Choroid plexus epithelial cell (primary cell): ENCODE data around the gene DUSP14.
A peak's percentile ranks its signal among the peaks of the same experiment; 100 is the strongest.
"Not testable (repeated sequence)": the region's sequence is repeated elsewhere in the genome, so short reads cannot be mapped to it uniquely, and the experiment has no call there.

ENCODE experiments used
- DNase-seq: peaks from one replicate; pipeline ENCODE4 v3.0.0-alpha.2; 2010; ENCODE audit warnings: low read depth
- H3K4me3 ChIP-seq: 2 replicates; pipeline ENCODE4 v1.5.1; 2011; ENCODE audit warnings: low read depth, mild to moderate bottlenecking, control low read depth, low read length, moderate library complexity
- CTCF ChIP-seq: conservative IDR thresholded peaks from 2 replicates; pipeline ENCODE4 v1.5.1; 2011; ENCODE audit warnings: low read depth, mild to moderate bottlenecking, control low read depth, inconsistent platforms, low read length, moderate library complexity

The DUSP14 gene

GRCh38 chr17:37503148-37503547 lies 13.5 kb downstream of the DUSP14 start:
- no peak for TF ChIP-seq CTCF
- peak; percentile 52 for DNase-seq
- H3K4me3 ChIP-seq = no peak overlapping the region

GRCh38 chr17:37505333-37505732 lies 15.6 kb downstream of the DUSP14 start:
- TF ChIP-seq CTCF = no peak
- no peak for DNase-seq
- no peak overlapping the region for H3K4me3 ChIP-seq

GRCh38 chr17:37506678-37507077 lies 17.0 kb downstream of the DUSP14 start:
- TF ChIP-seq CTCF = peak; percentile 75
- peak; percentile 60 for DNase-seq
- H3K4me3 ChIP-seq = no peak overlapping the region

GRCh38 chr17:37507111-37507510 lies 17.4 kb downstream of the DUSP14 start:
- no peak overlapping the region for H3K4me3 ChIP-seq
- no peak for DNase-seq
- no peak for TF ChIP-seq CTCF

GRCh38 chr17:37510056-37510455 lies 20.4 kb downstream of the DUSP14 start:
- no peak for DNase-seq
- H3K4me3 ChIP-seq = no peak overlapping the region
- no peak for TF ChIP-seq CTCF

GRCh38 chr17:37511642-37512041 lies 22.0 kb downstream of the DUSP14 start:
- not testable (repeated sequence) for H3K4me3 ChIP-seq, DNase-seq

- no peak for TF ChIP-seq CTCF
- H3K4me3 ChIP-seq = no peak overlapping the region
Measured at GRCh38 chr17:37512442-37513068, 22.9 kb downstream of the DUSP14 start.

GRCh38 chr17:37513711-37514110 lies 24.0 kb downstream of the DUSP14 start:
- no peak for TF ChIP-seq CTCF
- H3K4me3 ChIP-seq = no peak overlapping the region
- DNase-seq = no peak

More at GRCh38 chr17:37512442-37513068, 22.9 kb downstream of the DUSP14 start:
- no peak for DNase-seq
